ENCODE data around the gene FOXP1.

The FOXP1 gene

DNA sequence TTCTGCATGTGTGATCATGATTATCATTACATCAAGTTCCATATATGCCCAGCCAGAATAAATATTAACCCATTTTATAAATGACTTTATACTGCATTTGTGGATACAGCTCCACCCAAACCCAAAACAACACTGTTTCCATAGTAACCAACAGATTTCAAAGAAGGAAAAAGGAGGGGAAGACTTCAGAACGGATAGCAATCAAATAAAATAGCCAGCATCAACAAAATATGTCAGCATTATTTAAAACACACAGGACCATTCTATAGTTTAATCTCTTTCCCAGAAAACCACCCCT, 114.4 kb downstream of the FOXP1 start:
- TF ChIP-seq, protein P1, sequence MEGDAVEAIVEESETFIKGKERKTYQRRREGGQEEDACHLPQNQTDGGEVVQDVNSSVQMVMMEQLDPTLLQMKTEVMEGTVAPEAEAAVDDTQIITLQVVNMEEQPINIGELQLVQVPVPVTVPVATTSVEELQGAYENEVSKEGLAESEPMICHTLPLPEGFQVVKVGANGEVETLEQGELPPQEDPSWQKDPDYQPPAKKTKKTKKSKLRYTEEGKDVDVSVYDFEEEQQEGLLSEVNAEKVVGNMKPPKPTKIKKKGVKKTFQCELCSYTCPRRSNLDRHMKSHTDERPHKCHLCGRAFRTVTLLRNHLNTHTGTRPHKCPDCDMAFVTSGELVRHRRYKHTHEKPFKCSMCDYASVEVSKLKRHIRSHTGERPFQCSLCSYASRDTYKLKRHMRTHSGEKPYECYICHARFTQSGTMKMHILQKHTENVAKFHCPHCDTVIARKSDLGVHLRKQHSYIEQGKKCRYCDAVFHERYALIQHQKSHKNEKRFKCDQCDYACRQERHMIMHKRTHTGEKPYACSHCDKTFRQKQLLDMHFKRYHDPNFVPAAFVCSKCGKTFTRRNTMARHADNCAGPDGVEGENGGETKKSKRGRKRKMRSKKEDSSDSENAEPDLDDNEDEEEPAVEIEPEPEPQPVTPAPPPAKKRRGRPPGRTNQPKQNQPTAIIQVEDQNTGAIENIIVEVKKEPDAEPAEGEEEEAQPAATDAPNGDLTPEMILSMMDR (IDR thresholded peaks at IDR 0.05; ENCODE audit: low read depth, low read length), result no peak
- DNase-seq (ENCODE audit: low read depth in 2 of 2), result no peak
- no peak overlapping the region for H3K4me3 ChIP-seq (replicated peaks in 1 of 2; ENCODE audit: low read depth in 2 of 2, low read length in 2 of 2)

DNA sequence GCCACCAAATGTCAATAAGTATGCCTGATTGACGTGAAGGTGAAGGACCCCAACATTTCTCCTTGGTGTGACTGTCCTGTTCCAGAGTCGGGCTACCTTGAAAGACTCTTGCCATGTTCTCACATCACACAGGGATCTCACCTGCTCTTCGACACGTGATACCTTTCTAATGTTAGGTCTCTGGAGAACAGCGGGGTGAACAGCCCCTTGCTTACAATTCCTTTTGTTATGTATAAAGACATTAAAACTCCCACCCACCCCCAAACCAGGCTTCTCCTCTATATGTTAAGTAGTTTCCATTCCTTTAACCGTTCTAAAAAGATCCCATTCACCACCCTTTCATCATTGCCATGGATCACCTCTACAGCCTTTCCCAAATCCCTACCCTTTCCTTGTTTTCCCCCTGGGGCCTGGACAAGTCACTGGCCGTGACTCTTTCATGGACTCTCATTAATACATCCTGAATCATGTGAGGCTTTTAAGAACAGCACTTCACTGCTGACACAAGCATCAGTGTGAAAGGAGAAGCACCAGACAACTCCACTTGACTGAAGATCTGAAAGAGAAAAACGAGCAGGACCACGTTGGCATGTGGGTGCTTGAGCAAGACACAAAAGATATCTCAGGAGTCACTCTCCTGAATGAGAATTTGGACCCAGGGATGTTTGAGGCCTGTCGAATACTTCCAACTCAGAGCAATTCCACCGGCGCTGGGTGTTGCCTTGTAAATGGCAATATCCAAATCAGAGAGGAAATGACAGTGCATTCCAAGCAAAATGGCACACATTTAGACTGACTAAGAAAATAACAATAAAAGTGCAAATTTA, 115.0 kb downstream of the FOXP1 start:
- DNase-seq (ENCODE audit: low read depth in 2 of 2), result no peak
- TF ChIP-seq, protein P1 (IDR thresholded peaks at IDR 0.05; ENCODE audit: low read depth, low read length), result no peak

DNA sequence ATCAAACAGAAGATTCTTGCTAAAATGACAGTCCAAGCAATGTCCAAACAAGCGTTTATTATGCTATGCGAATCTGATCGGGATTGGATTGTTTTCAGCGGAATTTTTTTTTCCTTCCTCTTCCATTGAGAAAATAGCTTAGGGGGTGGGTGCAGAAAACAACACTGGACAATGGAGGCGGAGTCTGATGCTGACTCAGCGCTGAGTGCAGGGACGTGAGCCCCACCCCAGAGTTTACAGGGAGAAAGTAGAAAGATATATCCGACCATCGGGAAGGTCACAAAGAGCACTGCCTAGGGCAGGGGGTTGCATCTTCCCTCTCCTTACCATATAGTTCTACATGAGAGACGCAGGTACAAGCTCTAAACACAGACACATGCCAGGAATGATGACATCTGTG, 117.0 kb downstream of the FOXP1 start:
- DNase-seq (ENCODE audit: low read depth in 2 of 2), result no peak

More for the DNA sequence above, 115.0 kb downstream of the FOXP1 start:
- no peak overlapping the region for H3K4me3 ChIP-seq (replicated peaks in 1 of 2; ENCODE audit: low read depth in 2 of 2, low read length in 2 of 2)

DNA sequence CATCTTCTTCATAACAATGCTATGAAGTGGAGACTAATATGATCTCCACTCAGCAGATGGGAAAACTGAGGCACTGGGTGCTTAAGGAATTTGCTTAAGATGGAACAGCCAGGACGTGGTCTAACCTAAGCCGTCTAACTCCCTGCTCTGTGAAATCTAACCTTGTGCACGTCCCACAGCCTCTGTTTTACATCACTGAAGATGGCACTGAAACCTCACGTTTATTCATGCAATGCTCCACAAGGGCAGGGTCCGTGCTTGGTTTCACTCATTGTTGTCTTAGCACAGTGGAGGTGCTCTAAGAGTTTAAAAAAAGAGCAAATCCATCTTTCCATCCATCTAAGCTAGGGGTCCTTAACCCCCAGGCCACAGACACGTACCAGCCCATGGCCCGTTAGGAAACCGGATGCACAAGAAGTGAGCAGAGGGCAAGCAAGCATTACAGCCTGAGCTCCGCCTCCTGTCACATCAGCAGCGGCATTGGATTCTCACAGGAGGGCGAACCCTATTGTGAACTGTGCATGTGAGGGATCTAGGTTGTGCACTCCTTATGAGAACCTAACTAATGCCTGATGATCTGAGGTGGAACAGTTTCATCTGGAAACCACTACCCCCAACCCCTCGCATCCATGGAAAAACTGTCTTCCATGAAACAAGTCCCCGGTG, 118.0 kb downstream of the FOXP1 start:
- H3K4me3 ChIP-seq (replicated peaks in 1 of 2; ENCODE audit: low read depth in 2 of 2, low read length in 2 of 2), result no peak overlapping the region
- DNase-seq (ENCODE audit: low read depth in 2 of 2), result no peak
- TF ChIP-seq, protein P1 (IDR thresholded peaks at IDR 0.05; ENCODE audit: low read depth, low read length), result no peak

More for the DNA sequence above, 117.0 kb downstream of the FOXP1 start:
- TF ChIP-seq, protein P1 (IDR thresholded peaks at IDR 0.05; ENCODE audit: low read depth, low read length), result no peak
- H3K4me3 ChIP-seq (replicated peaks in 1 of 2; ENCODE audit: low read depth in 2 of 2, low read length in 2 of 2), result no peak overlapping the region

DNA sequence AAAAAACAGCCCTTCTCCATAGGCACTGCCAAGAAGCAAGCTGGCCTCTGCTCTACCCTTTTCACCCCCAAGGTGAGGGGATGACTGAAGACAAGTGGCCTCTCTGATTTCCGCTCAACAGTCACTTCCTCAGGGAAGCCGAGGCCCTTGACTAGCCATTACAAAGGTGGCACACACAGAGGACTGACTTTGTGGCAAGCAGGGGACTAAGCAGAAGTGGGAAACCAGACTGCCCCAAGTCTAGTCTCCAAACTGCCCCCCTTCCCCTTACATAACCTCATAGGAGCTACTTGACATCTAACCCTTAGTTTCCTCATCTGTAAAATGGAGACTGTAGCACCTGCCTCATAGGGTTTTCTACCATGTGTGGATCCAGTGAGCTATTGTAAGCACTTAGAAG, 118.9 kb downstream of the FOXP1 start:
- DNase-seq (ENCODE audit: low read depth in 2 of 2), result no peak
- TF ChIP-seq, protein P1 (IDR thresholded peaks at IDR 0.05; ENCODE audit: low read depth, low read length), result no peak
- H3K4me3 ChIP-seq (replicated peaks in 1 of 2; ENCODE audit: low read depth in 2 of 2, low read length in 2 of 2), result no peak overlapping the region

DNA sequence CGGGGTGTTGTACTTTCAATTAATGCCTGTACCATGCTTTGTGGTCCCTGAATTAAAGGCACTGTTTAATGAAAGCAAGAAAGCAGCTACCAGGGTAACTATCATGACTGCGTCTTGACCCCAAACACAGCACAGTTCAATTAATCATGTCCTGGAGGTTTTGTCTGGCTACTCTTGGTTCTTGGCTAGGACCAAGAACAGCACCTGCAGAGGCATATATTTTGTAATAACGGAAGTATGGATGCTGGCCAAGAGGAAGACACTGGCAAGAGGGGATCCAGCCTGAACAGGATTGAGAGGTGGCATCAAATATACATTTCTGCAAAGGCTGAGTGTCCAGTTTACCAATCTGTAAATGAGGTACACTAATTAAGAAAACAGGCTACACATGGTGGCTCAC, 119.9 kb downstream of the FOXP1 start:
- DNase-seq (ENCODE audit: low read depth in 2 of 2), result no peak
- no peak overlapping the region for H3K4me3 ChIP-seq (replicated peaks in 1 of 2; ENCODE audit: low read depth in 2 of 2, low read length in 2 of 2)
- TF ChIP-seq, protein P1 (IDR thresholded peaks at IDR 0.05; ENCODE audit: low read depth, low read length), result no peak

All from cardiac fibroblast (primary cell).